SK-N-SH (cell line): ENCODE results near the gene ITPRID1. TPM values are rescaled to one million over a fixed set of nuclear protein-coding genes. Genes with fewer than 3 reads are reported as not detected.

Experiments
- CTCF ChIA-PET: fragments of 300-600, 350-600 bp; formaldehyde crosslinking; extraction: SDS; loops from one replicate; lab custom pipeline; 2021; lab: Yijun Ruan, JAX
- POLR2A ChIA-PET: fragments of 350-600 bp; sonication (Branson Sonifier 250); formaldehyde crosslinking; extraction: SDS; loops from one replicate; lab custom pipeline; 2020; ENCODE audit warnings: antibody characterized with exemption, inconsistent platforms; lab: Yijun Ruan, JAX
- DNase-seq: peaks from one replicate; pipeline ENCODE4 v3.0.0; 2012
- H2AFZ ChIP-seq: fragments of 200-600 bp; sonication (generic); 2 replicates; pipeline ENCODE4 v1.8.1; 2016; ENCODE audit warnings: antibody characterized with exemption, mild to moderate bottlenecking, low read depth
- H3F3A ChIP-seq: fragments of 200-600 bp; sonication (generic); replicated peaks from 2 replicates; pipeline ENCODE3; 2016; ENCODE audit warnings: antibody characterized with exemption, mild to moderate bottlenecking; ENCODE audit not compliant: insufficient read depth
- H3K27ac ChIP-seq, 2 experiments: fragments of 200-500 bp in 1 of 2; fragments of 200-600 bp in 1 of 2; sonication (Bioruptor generic) in 1 of 2; sonication (generic), shearing (Covaris generic) in 1 of 2; 2 replicates each; pipeline versions ENCODE4 v1.5.1 to v1.6.1; 2014 to 2016; ENCODE audit warnings: low read depth in 2 of 2, inconsistent platforms in 1 of 2, low read length in 1 of 2, mild to moderate bottlenecking in 1 of 2, mixed read lengths in 1 of 2
- H3K27me3 ChIP-seq: fragments of 200-600 bp; sonication (generic), shearing (Covaris generic); 2 replicates; pipeline ENCODE4 v1.6.1; 2016; ENCODE audit warnings: mixed run types; ENCODE audit not compliant: insufficient read depth
- H3K36me3 ChIP-seq, 2 experiments: fragments of 200-500 bp in 1 of 2; fragments of 200-600 bp in 1 of 2; sonication (Bioruptor generic) in 1 of 2; sonication (generic) in 1 of 2; replicated peaks in 1 of 2; 2 replicates each; pipeline versions ENCODE3 to v1.5.1; 2014 to 2016; ENCODE audit warnings: low read length in 1 of 2, mild to moderate bottlenecking in 1 of 2; ENCODE audit not compliant: insufficient read depth in 2 of 2, control insufficient read depth in 1 of 2
- H3K4me1 ChIP-seq, 2 experiments: fragments of 200-500 bp in 1 of 2; fragments of 200-600 bp in 1 of 2; sonication (Bioruptor generic) in 1 of 2; sonication (generic), shearing (Covaris generic) in 1 of 2; 2 replicates each; pipeline versions ENCODE4 v1.5.1 to v1.6.1; 2014 to 2016; ENCODE audit warnings: low read depth in 1 of 2, low read length in 1 of 2, mixed run types in 1 of 2; ENCODE audit not compliant: insufficient read depth in 2 of 2, control insufficient read depth in 1 of 2
- H3K4me2 ChIP-seq: fragments of 200-600 bp; sonication (generic), shearing (Covaris generic); 2 replicates; pipeline ENCODE4 v1.6.1; 2017; ENCODE audit warnings: mixed run types
- H3K4me3 ChIP-seq, 2 experiments: fragments of 200-500 bp in 1 of 2; fragments of 200-600 bp in 1 of 2; sonication (Bioruptor generic) in 1 of 2; sonication (generic), shearing (Covaris generic) in 1 of 2; 2 replicates each; pipeline versions ENCODE4 v1.5.1 to v1.8.1; 2014 to 2016; ENCODE audit warnings: low read depth in 2 of 2, inconsistent platforms in 1 of 2, low read length in 1 of 2, mild to moderate bottlenecking in 1 of 2, mixed read lengths in 1 of 2, moderate library complexity in 1 of 2
- H3K79me2 ChIP-seq: fragments of 200-600 bp; sonication (generic); 2 replicates; pipeline ENCODE4 v1.8.1; 2017; ENCODE audit warnings: mild to moderate bottlenecking; ENCODE audit not compliant: insufficient read depth
- H3K9ac ChIP-seq: fragments of 200-600 bp; sonication (generic); 2 replicates; pipeline ENCODE4 v1.6.1; 2017; ENCODE audit warnings: mixed run types
- H3K9me2 ChIP-seq: fragments of 200-600 bp; sonication (generic); 2 replicates; pipeline ENCODE4 v1.6.1; 2017; ENCODE audit warnings: mixed run types
- H3K9me3 ChIP-seq: fragments of 200-600 bp; sonication (generic); 2 replicates; pipeline ENCODE4 v1.6.1; 2017; ENCODE audit warnings: mixed run types, mild to moderate bottlenecking, moderate library complexity
- H4K20me1 ChIP-seq: fragments of 200-600 bp; sonication (generic); 2 replicates; pipeline ENCODE4 v1.6.1; 2017; ENCODE audit warnings: mild to moderate bottlenecking, mixed run types; ENCODE audit not compliant: insufficient read depth
- CHD2 ChIP-seq: fragments of 150-350 bp; IDR thresholded peaks from 2 replicates; pipeline ENCODE4 v1.6.1; 2018; ENCODE audit warnings: low read length; ENCODE audit not compliant: partially characterized antibody
- EP300 ChIP-seq, 2 experiments: IDR thresholded peaks; 2 replicates each; pipeline versions ENCODE4 v1.4.0 to v1.6.1; 2012; ENCODE audit warnings: borderline replicate concordance in 1 of 2, low read depth in 1 of 2, low read length in 1 of 2
- FOSL2 ChIP-seq: IDR thresholded peaks from 2 replicates; pipeline ENCODE4 v1.4.0; 2012; ENCODE audit warnings: low read depth, mild to moderate bottlenecking, moderate library complexity, borderline replicate concordance
- FOXM1 ChIP-seq: IDR thresholded peaks from 2 replicates; pipeline ENCODE4 v1.4.0; 2012; ENCODE audit warnings: low read depth, mild to moderate bottlenecking
- IRF3 ChIP-seq: fragments of 150-350 bp; IDR thresholded peaks from 2 replicates; pipeline ENCODE4 v1.6.1; 2016; ENCODE audit warnings: mild to moderate bottlenecking, low read depth, low read length
- JUND ChIP-seq: IDR thresholded peaks from 2 replicates; pipeline ENCODE4 v1.4.0; 2012
- POLR2AphosphoS5 ChIP-seq: IDR thresholded peaks from 2 replicates; pipeline ENCODE4 v1.6.1; 2012; ENCODE audit warnings: low read depth, low read length
- RCOR1 ChIP-seq: fragments of 150-350 bp; IDR thresholded peaks from 2 replicates; pipeline ENCODE4 v1.6.1; 2017; ENCODE audit warnings: antibody characterized with exemption, low read length
- REST ChIP-seq: IDR thresholded peaks from 2 replicates; pipeline ENCODE4 v1.6.1; 2012; ENCODE audit warnings: mild to moderate bottlenecking, low read depth, low read length, moderate library complexity
- RFX5 ChIP-seq: IDR thresholded peaks from 2 replicates; pipeline ENCODE4 v1.6.1; 2012; ENCODE audit warnings: mild to moderate bottlenecking, improper control_type of control experiment, low read length
- SIN3A ChIP-seq: IDR thresholded peaks from 2 replicates; pipeline ENCODE4 v1.6.1; 2012; ENCODE audit warnings: low read depth, mild to moderate bottlenecking, low read length, moderate library complexity, borderline replicate concordance
- SMC3 ChIP-seq: IDR thresholded peaks from 2 replicates; pipeline ENCODE4 v1.6.1; 2012; ENCODE audit warnings: low read depth, low read length, improper control_type of control experiment
- YY1 ChIP-seq: IDR thresholded peaks from 2 replicates; pipeline ENCODE4 v1.4.0; 2012; ENCODE audit warnings: low read depth, mild to moderate bottlenecking
- ZBTB33 ChIP-seq: IDR thresholded peaks from 2 replicates; pipeline ENCODE4 v1.4.0; 2012; ENCODE audit warnings: low read depth, borderline replicate concordance
- polyA plus RNA-seq, 3 experiments: library from polyadenylated mRNA; depleted of rRNA; stranded (reverse); fragments of >200 nt; gene quantifications; 2 replicates each; pipeline ENCODE4 v1.2.3, GENCODE V29; 2012
- TF ChIP-seq, protein P1 (sequence below): fragments of 200-600 bp; sonication (generic); IDR thresholded peaks from 2 replicates; pipeline ENCODE4 v1.6.1; 2017; ENCODE audit warnings: antibody characterized with exemption, mild to moderate bottlenecking, moderate library complexity
- TF ChIP-seq, protein P2 (sequence below): IDR thresholded peaks from 2 replicates; pipeline ENCODE4; 2012

Gene ITPRID1
- polyA plus RNA-seq, 1 of the 3 experiments (the other 2 are of a cell fraction): not detected

- Histone ChIP-seq H3K27ac (no peak overlapping the region), H3K9me2 (no peaks in the 10 kb centered on the region), H3K79me2 (no peaks in the 10 kb centered on the region), H3F3A (no peaks in the 10 kb centered on the region), H4K20me1 (no peaks in the 10 kb centered on the region), H3K4me3 (no peak overlapping the region), H3K27me3 (peaks cover 8% of the 10 kb centered on the region), H3K9ac (no peak overlapping the region), H3K4me1 (no peaks in the 10 kb centered on the region), H2AFZ (no peak overlapping the region), H3K9me3 (no peaks in the 10 kb centered on the region), H3K4me2 (no peak overlapping the region)
- POLR2A ChIA-PET: no interaction called here
- no peak for TF ChIP-seq FOSL2
- TF ChIP-seq POLR2AphosphoS5: no peak
- no peak for TF ChIP-seq FOXM1
- no peak for TF ChIP-seq RCOR1
- TF ChIP-seq EP300 (IDR thresholded peaks at IDR 0.05; ENCODE audit: borderline replicate concordance in 1 of 2, low read depth in 1 of 2, low read length in 1 of 2): no peak
- TF ChIP-seq RFX5: no peak
- TF ChIP-seq, protein P1, sequence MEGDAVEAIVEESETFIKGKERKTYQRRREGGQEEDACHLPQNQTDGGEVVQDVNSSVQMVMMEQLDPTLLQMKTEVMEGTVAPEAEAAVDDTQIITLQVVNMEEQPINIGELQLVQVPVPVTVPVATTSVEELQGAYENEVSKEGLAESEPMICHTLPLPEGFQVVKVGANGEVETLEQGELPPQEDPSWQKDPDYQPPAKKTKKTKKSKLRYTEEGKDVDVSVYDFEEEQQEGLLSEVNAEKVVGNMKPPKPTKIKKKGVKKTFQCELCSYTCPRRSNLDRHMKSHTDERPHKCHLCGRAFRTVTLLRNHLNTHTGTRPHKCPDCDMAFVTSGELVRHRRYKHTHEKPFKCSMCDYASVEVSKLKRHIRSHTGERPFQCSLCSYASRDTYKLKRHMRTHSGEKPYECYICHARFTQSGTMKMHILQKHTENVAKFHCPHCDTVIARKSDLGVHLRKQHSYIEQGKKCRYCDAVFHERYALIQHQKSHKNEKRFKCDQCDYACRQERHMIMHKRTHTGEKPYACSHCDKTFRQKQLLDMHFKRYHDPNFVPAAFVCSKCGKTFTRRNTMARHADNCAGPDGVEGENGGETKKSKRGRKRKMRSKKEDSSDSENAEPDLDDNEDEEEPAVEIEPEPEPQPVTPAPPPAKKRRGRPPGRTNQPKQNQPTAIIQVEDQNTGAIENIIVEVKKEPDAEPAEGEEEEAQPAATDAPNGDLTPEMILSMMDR: no peak
- no peak for TF ChIP-seq ZBTB33
- TF ChIP-seq REST: no peak
- no peak for TF ChIP-seq IRF3
- TF ChIP-seq SIN3A: no peak
- no peak for TF ChIP-seq YY1
- no peak for TF ChIP-seq JUND
- no peak for TF ChIP-seq CHD2
- TF ChIP-seq, protein P2, sequence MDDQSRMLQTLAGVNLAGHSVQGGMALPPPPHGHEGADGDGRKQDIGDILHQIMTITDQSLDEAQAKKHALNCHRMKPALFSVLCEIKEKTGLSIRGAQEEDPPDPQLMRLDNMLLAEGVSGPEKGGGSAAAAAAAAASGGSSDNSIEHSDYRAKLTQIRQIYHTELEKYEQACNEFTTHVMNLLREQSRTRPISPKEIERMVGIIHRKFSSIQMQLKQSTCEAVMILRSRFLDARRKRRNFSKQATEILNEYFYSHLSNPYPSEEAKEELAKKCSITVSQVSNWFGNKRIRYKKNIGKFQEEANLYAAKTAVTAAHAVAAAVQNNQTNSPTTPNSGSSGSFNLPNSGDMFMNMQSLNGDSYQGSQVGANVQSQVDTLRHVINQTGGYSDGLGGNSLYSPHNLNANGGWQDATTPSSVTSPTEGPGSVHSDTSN: no peak
- TF ChIP-seq SMC3: no peak
- TF ChIP-seq, all 33 proteins: peak for 0
- no peaks in the 10 kb centered on the region for H3K36me3 ChIP-seq
- CTCF ChIA-PET: no interaction called here
- no peak for DNase-seq
Measured at GRCh38 chr7:31664890-31665289, 151.0 kb downstream of the ITPRID1 start.
